AG04449 (cell line): ENCODE results near the gene LIN9.

Experiments used
- CTCF ChIA-PET: fragments of 350-600 bp; formaldehyde crosslinking; extraction: SDS; loops from one replicate; lab custom pipeline; 2021; ENCODE audit warnings: antibody characterized with exemption; lab: Yijun Ruan, JAX
- POLR2A ChIA-PET: fragments of 400-600, 350-600 bp; formaldehyde crosslinking; extraction: SDS; loops from one replicate; lab custom pipeline; 2020; ENCODE audit warnings: antibody characterized with exemption, inconsistent platforms; lab: Yijun Ruan, JAX
- DNase-seq: peaks from one replicate; pipeline ENCODE4 v3.0.0-alpha.2; 2010; ENCODE audit warnings: low read depth, low spot score
- H3K4me3 ChIP-seq: 2 replicates; pipeline ENCODE4 v1.5.1; 2011; ENCODE audit warnings: low read depth, mild to moderate bottlenecking, control low read depth, low read length
- TF ChIP-seq, protein P1 (sequence below): IDR thresholded peaks from one replicate; pipeline ENCODE4 v1.5.1; 2011; ENCODE audit warnings: mild to moderate bottlenecking, moderate library complexity, low read length, control low read depth, inconsistent platforms; ENCODE audit not compliant: insufficient read depth; ENCODE audit errors: missing control alignments

LIN9 gene, protein sequence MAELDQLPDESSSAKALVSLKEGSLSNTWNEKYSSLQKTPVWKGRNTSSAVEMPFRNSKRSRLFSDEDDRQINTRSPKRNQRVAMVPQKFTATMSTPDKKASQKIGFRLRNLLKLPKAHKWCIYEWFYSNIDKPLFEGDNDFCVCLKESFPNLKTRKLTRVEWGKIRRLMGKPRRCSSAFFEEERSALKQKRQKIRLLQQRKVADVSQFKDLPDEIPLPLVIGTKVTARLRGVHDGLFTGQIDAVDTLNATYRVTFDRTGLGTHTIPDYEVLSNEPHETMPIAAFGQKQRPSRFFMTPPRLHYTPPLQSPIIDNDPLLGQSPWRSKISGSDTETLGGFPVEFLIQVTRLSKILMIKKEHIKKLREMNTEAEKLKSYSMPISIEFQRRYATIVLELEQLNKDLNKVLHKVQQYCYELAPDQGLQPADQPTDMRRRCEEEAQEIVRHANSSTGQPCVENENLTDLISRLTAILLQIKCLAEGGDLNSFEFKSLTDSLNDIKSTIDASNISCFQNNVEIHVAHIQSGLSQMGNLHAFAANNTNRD

DNA sequence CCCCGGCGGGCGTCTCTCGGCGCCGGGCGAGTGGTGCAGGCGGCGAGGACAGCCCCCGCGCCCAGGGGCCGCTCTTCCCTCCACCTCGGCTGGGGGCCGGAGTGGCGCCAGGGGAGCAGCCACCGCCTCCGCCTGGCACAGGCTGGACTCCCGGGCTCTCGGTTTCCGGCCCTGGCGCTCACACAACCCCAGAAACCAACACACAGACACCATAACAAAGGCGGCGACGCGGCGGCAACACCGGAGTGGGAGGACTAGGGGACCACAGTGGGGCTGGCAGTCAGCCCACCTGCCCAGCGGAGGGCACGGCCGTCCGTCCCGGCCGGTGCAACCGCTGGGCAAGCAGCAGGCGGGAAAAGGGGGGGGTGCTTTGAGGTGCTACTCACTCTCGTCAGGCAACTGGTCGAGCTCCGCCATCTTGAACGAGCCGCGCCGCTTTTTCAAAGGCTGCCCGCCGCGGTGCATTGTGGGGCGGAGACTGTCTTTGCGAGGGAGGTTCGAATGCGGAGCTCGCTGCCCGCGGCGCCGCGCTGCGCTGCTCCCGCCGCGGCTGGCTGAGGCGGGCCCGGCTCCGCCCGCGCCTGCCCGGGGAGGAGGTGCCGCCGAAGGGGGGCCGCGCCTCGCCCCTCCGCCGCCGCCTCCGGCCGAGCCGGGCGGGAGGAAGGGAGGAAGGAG, at the start of gene LIN9:
Gene LIN9 (minus strand): TSS at position 442 of the 675 bp plus-strand sequence. CDS start 25 bp downstream, at position 417.
- CTCF ChIA-PET = interaction anchor here (1.7 to 3.0 kb wide), 4 partner anchors 15 to 183 kb away, joined by 5 to 10 read pairs (median 8); partner anchors contain the start of gene PARP1
- peak; percentile 33 for DNase-seq
- TF ChIP-seq, protein P1, sequence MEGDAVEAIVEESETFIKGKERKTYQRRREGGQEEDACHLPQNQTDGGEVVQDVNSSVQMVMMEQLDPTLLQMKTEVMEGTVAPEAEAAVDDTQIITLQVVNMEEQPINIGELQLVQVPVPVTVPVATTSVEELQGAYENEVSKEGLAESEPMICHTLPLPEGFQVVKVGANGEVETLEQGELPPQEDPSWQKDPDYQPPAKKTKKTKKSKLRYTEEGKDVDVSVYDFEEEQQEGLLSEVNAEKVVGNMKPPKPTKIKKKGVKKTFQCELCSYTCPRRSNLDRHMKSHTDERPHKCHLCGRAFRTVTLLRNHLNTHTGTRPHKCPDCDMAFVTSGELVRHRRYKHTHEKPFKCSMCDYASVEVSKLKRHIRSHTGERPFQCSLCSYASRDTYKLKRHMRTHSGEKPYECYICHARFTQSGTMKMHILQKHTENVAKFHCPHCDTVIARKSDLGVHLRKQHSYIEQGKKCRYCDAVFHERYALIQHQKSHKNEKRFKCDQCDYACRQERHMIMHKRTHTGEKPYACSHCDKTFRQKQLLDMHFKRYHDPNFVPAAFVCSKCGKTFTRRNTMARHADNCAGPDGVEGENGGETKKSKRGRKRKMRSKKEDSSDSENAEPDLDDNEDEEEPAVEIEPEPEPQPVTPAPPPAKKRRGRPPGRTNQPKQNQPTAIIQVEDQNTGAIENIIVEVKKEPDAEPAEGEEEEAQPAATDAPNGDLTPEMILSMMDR = peak; percentile 4
- peak within 1 kb of the TSS; percentile 95 for H3K4me3 ChIP-seq
- POLR2A ChIA-PET = interaction anchor here (1.0 kb wide), 1 partner anchor 99 kb away, joined by 7 read pairs; the partner anchor contains the start of gene PARP1

DNA sequence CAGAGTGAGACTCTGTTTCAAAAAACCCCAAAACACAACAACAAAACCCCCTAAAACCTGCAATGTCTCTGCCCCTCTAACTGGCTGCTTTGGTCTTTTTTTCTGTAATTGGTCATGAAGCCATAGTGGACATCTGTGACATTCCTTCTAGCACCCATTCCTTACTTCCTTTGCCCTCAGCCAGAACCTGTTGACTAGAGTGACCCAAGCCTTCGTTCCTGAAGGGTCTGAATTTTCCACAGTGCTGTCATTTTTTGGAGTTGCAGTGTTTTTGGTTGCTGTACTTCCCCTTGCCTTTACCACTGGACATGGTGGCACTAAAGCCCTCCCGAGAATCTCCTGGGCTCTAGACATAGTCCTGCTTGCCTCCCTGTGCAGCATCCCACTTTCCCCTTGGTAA, 48.5 kb upstream of the LIN9 start:
- DNase-seq = no peak
- POLR2A ChIA-PET = no interaction called here
- CTCF ChIA-PET = no interaction called here

DNA sequence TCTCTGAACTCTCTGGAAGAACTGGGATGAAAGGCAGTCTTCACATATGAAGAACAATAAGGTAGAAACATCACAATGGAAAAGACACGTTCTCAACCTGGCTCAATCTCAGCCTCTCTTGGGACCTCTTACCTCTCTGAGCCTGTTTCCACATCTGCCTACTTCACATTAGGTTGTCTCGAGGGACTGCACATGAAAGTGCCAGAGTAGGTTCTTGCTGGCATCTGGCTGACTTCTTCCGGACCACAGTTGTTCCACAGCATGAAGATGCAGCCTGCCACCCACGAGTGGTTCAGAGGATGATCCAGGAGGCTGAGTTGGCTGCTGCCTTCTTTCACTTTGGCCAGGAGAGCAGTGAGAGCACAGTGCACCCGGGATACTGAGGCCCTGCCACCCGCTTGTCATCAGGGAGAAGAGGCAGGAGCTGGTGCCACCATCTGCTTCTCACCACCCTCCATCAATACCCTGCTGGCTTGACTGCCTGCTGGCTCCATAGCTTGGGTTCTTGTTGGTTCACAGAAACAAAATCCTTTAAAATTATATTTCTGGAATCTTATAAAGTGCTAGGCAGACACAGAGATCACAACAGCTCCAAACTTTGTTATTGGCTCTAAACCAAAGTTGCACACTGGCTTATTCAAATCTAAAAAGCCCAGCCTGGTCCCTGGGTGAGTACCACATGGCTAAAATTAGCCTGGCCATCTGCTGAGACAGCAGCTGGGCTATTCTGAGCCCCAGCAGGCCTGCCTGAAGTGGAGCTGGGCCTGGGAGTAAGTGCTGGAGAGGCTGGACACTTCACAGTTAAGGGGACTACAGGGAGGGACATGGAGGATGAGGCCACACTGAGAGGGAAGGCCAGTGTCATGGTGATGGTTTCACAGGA, 46.9 kb upstream of the LIN9 start:
- DNase-seq = no peak
- ChIA-PET CTCF (interaction anchor here (1.6 kb wide), 1 partner anchor 230 kb away, joined by 7 read pairs; no protein-coding TSS in a partner anchor), POLR2A (no interaction called here)
- no peak overlapping the region for H3K4me3 ChIP-seq
- TF ChIP-seq, protein P1 = no peak

More for the DNA sequence above, 48.5 kb upstream of the LIN9 start:
- TF ChIP-seq, protein P1 = no peak
- no peak overlapping the region for H3K4me3 ChIP-seq

DNA sequence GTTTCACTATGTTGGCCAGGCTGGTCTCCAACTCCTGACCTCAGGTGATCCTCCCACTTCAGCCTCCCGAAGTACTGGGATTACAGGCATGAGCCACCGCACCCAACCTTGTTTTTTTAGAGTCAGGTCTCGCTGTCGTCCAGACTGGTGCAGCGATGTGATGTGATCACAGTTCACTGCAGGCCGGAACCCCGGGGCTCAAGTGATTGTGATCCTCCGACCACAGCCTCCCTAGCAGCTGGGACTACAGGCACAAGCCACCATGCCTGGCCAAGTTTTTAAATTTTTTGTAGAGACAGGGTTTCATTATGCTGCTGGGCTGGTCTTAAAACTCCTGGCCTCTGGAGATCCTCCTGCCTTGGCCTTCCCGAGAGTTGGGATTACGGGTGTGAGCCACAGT, 46.1 kb upstream of the LIN9 start:
- no peak overlapping the region for H3K4me3 ChIP-seq
- no peak for DNase-seq
- TF ChIP-seq, protein P1 = no peak
- CTCF ChIA-PET = no interaction called here
- POLR2A ChIA-PET = no interaction called here

DNA sequence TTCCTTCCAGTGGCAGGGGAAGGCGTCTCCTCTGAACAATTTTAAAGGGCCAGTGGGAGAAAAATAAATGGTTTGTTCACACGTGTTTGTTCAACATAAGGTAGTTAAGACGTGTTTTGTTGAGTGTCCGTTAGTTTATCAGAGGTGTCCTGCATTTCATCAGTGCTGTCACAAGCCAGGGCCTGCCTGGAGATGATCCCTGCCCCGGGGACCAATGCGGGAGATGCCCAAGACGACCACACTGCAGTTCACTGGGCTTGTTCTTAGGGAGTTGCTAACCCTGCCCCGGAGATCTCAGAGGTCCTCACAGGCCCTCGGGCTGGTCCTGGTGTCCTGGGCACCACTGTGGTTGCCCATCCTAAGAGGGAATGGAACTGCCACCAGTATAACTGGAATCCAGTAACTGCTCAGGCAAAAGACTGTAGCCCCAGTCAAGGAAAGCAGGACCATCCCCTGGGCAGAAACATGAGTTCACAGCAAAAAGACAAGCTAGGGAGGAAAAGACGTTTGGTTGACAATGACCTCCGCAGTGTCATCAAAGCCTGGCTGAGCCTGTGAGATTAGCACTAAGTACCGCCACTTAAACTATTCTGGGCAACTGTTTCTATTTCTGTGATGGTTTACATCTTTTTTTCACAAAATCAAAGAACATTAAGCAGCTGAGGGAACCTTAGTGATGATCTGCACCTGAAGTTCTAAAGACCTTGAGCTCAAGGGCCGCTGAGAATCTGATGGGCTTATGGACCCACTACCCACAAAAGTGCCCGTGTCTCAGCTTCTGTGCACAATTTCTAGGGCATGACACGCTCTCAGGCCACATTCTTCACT, 44.9 kb upstream of the LIN9 start:
- ChIA-PET CTCF (no interaction called here), POLR2A (no interaction called here)
- TF ChIP-seq, protein P1 = no peak
- H3K4me3 ChIP-seq = no peak overlapping the region
- DNase-seq = no peak
